HCT116 (cell line): ENCODE measurements around the gene GCK. TPM values are rescaled to one million over a fixed set of nuclear protein-coding genes. Genes with fewer than 3 reads are reported as not detected.

Experiments used
- ATAC-seq: fragments of 200-7000 bp; cut with Tn5 transposase; 2 replicates; pipeline ENCODE4 v1.9.1; 2020; ENCODE audit warnings: mild to moderate bottlenecking, moderate library complexity
- BruUV-seq: library from RNA; stranded (reverse); fragments of 400-500 nt; replicated peaks from 2 replicates; lab custom pipeline; 2021; lab: Mats Ljungman, UMichigan
- CTCF ChIA-PET: fragments of 300-600 bp; sonication (Branson Sonifier 250); formaldehyde crosslinking; loops from one replicate; lab custom pipeline; 2021; ENCODE audit warnings: antibody characterized with exemption; lab: Charles Lee
- POLR2A ChIA-PET: fragments of 300-600, 350-600 bp; sonication (Branson Sonifier 250); formaldehyde crosslinking; loops from one replicate; lab custom pipeline; 2021; ENCODE audit warnings: antibody characterized with exemption; lab: Charles Lee
- RAD21 ChIA-PET, 2 experiments: fragments of 300-600 bp; sonication (Branson Sonifier 250); formaldehyde crosslinking; loops; one replicate each; lab custom pipeline; 2023; ENCODE audit warnings: low total read pairs in 2 of 2; ENCODE audit not compliant: uncharacterized antibody in 2 of 2, unreplicated experiment in 2 of 2, low non-redundant PET in 1 of 2; lab: Charles Lee
- DNase-seq: peaks from one replicate; pipeline ENCODE4 v3.0.0-alpha.2; 2010; ENCODE audit warnings: low read depth, low spot score
- H2AFZ ChIP-seq: fragments of 200-600 bp; shearing (Covaris generic), sonication (generic); 2 replicates; pipeline ENCODE4 v1.6.1; 2017; ENCODE audit warnings: low read depth, mixed run types, mixed read lengths, antibody characterized with exemption, low read length; ENCODE audit not compliant: poor library complexity, severe bottlenecking
- H3K27ac ChIP-seq: 2 replicates; pipeline ENCODE4 v1.5.1; 2012; ENCODE audit warnings: low read depth, low read length
- H3K27me3 ChIP-seq: fragments of 200-600 bp; sonication (generic); 2 replicates; pipeline ENCODE4 v1.6.1; 2016; ENCODE audit warnings: mixed run types, low read length, mixed read lengths; ENCODE audit not compliant: insufficient read depth
- H3K36me3 ChIP-seq, 2 experiments: fragments of 200-500 bp in 1 of 2; fragments of 200-600 bp in 1 of 2; sonication (Bioruptor generic) in 1 of 2; sonication (generic) in 1 of 2; 2 replicates each; pipeline versions ENCODE4 v1.5.1 to v1.6.1; 2014 to 2016; ENCODE audit warnings: low read length in 2 of 2, inconsistent platforms in 1 of 2, mixed read lengths in 1 of 2, mixed run types in 1 of 2; ENCODE audit not compliant: insufficient read depth in 2 of 2, control insufficient read depth in 1 of 2
- H3K4me1 ChIP-seq, 2 experiments: fragments of 200-600 bp in 1 of 2; sonication (generic) in 1 of 2; 2 replicates each; pipeline versions ENCODE4 v1.5.1 to v1.6.1; 2012 to 2017; ENCODE audit warnings: low read length in 2 of 2, inconsistent platforms in 1 of 2, mild to moderate bottlenecking in 1 of 2, mixed read lengths in 1 of 2, mixed run types in 1 of 2, moderate library complexity in 1 of 2; ENCODE audit not compliant: insufficient read depth in 2 of 2, control insufficient read depth in 1 of 2
- H3K4me2 ChIP-seq: fragments of 200-600 bp; sonication (generic); 2 replicates; pipeline ENCODE4 v1.6.1; 2017; ENCODE audit warnings: mixed run types, low read length, mixed read lengths
- H3K4me3 ChIP-seq, 2 experiments: fragments of 200-600 bp in 1 of 2; sonication (generic) in 1 of 2; replicated peaks in 1 of 2; 2 replicates each; pipeline ENCODE4 v1.5.1; 2011 to 2016; ENCODE audit warnings: low read length in 2 of 2, control low read depth in 1 of 2, low read depth in 1 of 2, mild to moderate bottlenecking in 1 of 2, mixed read lengths in 1 of 2, mixed run types in 1 of 2
- H3K79me2 ChIP-seq: fragments of 200-600 bp; sonication (generic); 2 replicates; pipeline ENCODE4 v1.6.1; 2017; ENCODE audit warnings: mild to moderate bottlenecking, mixed run types, low read length, moderate library complexity, mixed read lengths; ENCODE audit not compliant: insufficient read depth
- H3K9ac ChIP-seq: fragments of 200-600 bp; sonication (generic); 2 replicates; pipeline ENCODE4 v1.6.1; 2016; ENCODE audit warnings: low read length, mixed read lengths
- H3K9me2 ChIP-seq: fragments of 200-600 bp; sonication (generic), shearing (Covaris generic); 2 replicates; pipeline ENCODE4 v1.6.1; 2017; ENCODE audit warnings: mixed run types, mild to moderate bottlenecking, moderate library complexity; ENCODE audit not compliant: insufficient read depth
- H3K9me3 ChIP-seq, 2 experiments: fragments of 200-500 bp in 1 of 2; fragments of 200-600 bp in 1 of 2; sonication (Bioruptor generic) in 1 of 2; sonication (generic) in 1 of 2; 2 replicates each; pipeline ENCODE4 v1.6.1; 2014 to 2017; ENCODE audit warnings: low read length in 2 of 2, mixed read lengths in 2 of 2, inconsistent platforms in 1 of 2, low read depth in 1 of 2, mild to moderate bottlenecking in 1 of 2, mixed run types in 1 of 2, moderate library complexity in 1 of 2; ENCODE audit not compliant: control insufficient read depth in 1 of 2, insufficient read depth in 1 of 2
- H4K20me1 ChIP-seq: fragments of 200-600 bp; sonication (generic), shearing (Covaris generic); 2 replicates; pipeline ENCODE4 v1.6.1; 2017; ENCODE audit warnings: mixed run types, mild to moderate bottlenecking, moderate library complexity; ENCODE audit not compliant: insufficient read depth
- CBX3 ChIP-seq: IDR thresholded peaks from 2 replicates; pipeline ENCODE4 v1.6.1; 2012; ENCODE audit warnings: low read depth
- CEBPB ChIP-seq: IDR thresholded peaks from 2 replicates; pipeline ENCODE4 v1.6.1; 2012; ENCODE audit warnings: low read depth
- FOSL1 ChIP-seq: IDR thresholded peaks from 2 replicates; pipeline ENCODE4 v1.6.1; 2012; ENCODE audit warnings: low read depth
- POLR2A ChIP-seq: IDR thresholded peaks from 2 replicates; pipeline ENCODE4 v1.7.0; 2011; ENCODE audit warnings: borderline replicate concordance; ENCODE audit not compliant: insufficient read depth, insufficient read length; ENCODE audit errors: extremely low read depth
- RAD21 ChIP-seq: IDR thresholded peaks from 2 replicates; pipeline ENCODE4 v1.6.1; 2012; ENCODE audit warnings: low read depth, mild to moderate bottlenecking
- ZNF274 ChIP-seq: fragments of 200-500 bp; sonication (Bioruptor generic); IDR thresholded peaks from 2 replicates; pipeline ENCODE4 v1.6.1; 2014; ENCODE audit warnings: mild to moderate bottlenecking, low read depth, low read length, inconsistent platforms
- intact Hi-C: fragments of 100-400 bp; cut with micrococcal nuclease; formaldehyde crosslinking; loops from 2 replicates; pipeline ENCODE4 v1.10.0; 2022
- total RNA-seq: library from RNA; stranded (reverse); gene quantifications from one replicate; pipeline ENCODE4 v1.2.1, GENCODE V29; 2021; ENCODE audit not compliant: unreplicated experiment
- TF ChIP-seq, protein P1 (sequence below): IDR thresholded peaks from 2 replicates; pipeline ENCODE4 v1.6.1; 2011; ENCODE audit warnings: mild to moderate bottlenecking, low read length, moderate library complexity; ENCODE audit not compliant: insufficient replicate concordance; ENCODE audit errors: extremely low read depth
- TF ChIP-seq, protein P2 (sequence below): IDR thresholded peaks from 2 replicates; pipeline ENCODE4 v1.6.1; 2012
- TF ChIP-seq, protein P3 (sequence below): IDR thresholded peaks from 2 replicates; pipeline ENCODE4 v1.6.1; 2012

Gene GCK
- total RNA-seq, 1 experiment from 2014 or later, result 0.34 TPM

DNA sequence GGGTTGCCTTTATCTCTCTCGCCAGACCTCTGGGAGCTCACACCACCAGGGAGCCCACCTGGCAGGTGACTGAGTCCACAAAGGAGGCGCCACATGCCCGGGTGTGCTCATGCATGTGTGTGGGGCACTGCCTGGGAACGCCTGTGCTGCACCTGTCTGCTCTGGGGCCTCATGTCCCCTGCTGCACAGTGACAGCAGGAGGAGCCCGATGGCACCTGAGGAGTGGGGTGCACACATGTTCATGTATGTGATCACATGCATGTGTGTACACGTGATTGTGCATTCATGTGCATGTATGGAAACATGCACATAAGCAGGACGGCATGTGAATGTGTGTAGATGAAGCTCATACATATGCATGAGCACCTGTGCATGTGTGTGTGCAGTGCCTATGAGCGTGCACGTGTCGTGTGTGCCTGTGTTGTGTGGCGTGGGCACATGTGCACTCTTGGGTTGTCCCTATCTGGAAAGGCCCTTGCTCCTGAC lies 33.6 kb upstream of the GCK start:
- ATAC-seq, result no peak

More for the DNA sequence above, 33.6 kb upstream of the GCK start:
- Histone ChIP-seq H4K20me1 (no peaks in the 10 kb centered on the region), H3K4me3 (no peak overlapping the region), H3K9me3 (no peaks in the 10 kb centered on the region), H3K36me3 (no peaks in the 10 kb centered on the region), H3K27me3 (no peaks in the 10 kb centered on the region), H3K4me2 (no peak overlapping the region), H3K9ac (no peak overlapping the region), H3K9me2 (no peaks in the 10 kb centered on the region), H3K79me2 (no peaks in the 10 kb centered on the region), H3K27ac (no peak overlapping the region), H3K4me1 (no peaks in the 10 kb centered on the region), H2AFZ (no peak overlapping the region)
- ChIA-PET POLR2A (no interaction called here), CTCF (interaction anchor here (2.4 kb wide), 1 partner anchor 18 kb away, joined by 6 read pairs; no protein-coding TSS in a partner anchor), RAD21 (no interaction called here)
- intact Hi-C loops, result no loop called here
- no TSS peak for BruUV-seq
- TF ChIP-seq ZNF274 (no peak), FOSL1 (no peak), POLR2A (no peak), RAD21 (no peak), CBX3 (no peak), CEBPB (no peak)
- TF ChIP-seq, protein P1, sequence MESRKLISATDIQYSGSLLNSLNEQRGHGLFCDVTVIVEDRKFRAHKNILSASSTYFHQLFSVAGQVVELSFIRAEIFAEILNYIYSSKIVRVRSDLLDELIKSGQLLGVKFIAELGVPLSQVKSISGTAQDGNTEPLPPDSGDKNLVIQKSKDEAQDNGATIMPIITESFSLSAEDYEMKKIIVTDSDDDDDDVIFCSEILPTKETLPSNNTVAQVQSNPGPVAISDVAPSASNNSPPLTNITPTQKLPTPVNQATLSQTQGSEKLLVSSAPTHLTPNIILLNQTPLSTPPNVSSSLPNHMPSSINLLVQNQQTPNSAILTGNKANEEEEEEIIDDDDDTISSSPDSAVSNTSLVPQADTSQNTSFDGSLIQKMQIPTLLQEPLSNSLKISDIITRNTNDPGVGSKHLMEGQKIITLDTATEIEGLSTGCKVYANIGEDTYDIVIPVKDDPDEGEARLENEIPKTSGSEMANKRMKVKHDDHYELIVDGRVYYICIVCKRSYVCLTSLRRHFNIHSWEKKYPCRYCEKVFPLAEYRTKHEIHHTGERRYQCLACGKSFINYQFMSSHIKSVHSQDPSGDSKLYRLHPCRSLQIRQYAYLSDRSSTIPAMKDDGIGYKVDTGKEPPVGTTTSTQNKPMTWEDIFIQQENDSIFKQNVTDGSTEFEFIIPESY, result no peak
- TF ChIP-seq, protein P2, sequence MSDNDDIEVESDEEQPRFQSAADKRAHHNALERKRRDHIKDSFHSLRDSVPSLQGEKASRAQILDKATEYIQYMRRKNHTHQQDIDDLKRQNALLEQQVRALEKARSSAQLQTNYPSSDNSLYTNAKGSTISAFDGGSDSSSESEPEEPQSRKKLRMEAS, result no peak
- TF ChIP-seq, protein P3, sequence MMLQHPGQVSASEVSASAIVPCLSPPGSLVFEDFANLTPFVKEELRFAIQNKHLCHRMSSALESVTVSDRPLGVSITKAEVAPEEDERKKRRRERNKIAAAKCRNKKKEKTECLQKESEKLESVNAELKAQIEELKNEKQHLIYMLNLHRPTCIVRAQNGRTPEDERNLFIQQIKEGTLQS, result no peak
- no peak for DNase-seq
